Inflammatory macrophage (primary cell): ENCODE results near the gene GABRG1.

ENCODE experiments used
- DNase-seq, 2 donors: peaks; one replicate each; pipeline ENCODE4 v3.0.0-alpha.2; 2020 to 2022
- total RNA-seq, 18 experiments: gene quantifications; one replicate each; lab custom pipeline; 2026; ENCODE audit warnings: mixed read lengths in 6 of 18, inconsistent platforms in 2 of 18; lab: John Stamatoyannopoulos, UW

Gene GABRG1
- total RNA-seq: 0 to 0.80 (median 0) reads per million in 18 experiments

- no peak for DNase-seq
Observed at GRCh38 chr4:46123913-46124755, at the start of gene GABRG1. GABRG1 (minus strand) TSS chr4:46124054; CDS start chr4:46123913, 141 bp downstream.

- DNase-seq: no peak
Observed at GRCh38 chr4:46146993-46147392, 23.1 kb upstream of the GABRG1 start.

DNA sequence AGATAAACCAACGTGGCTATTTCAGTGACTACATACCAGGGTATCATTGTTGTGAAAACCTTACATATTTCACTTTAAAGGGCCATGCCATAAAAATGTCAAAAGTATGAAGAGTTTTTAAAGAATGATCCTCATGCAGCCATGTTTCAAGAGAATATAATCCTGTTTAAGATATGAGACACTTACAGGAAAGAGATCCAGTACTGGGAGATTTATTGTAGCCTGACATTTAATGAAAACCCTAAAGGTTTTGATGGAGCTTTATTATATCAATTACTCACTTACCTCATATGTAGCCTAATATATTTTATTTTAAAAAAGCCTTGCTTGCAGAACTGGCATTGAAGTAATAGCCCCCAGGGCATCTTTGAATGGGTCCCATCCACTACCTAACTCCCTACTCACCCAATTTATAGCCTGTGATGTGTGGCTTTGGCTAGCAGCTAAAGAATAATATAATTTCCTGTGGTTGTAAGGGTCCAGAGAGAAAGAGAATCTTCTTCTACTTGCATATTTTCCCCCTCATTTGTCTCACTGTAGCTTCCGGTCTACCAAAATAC is 7.7 kb upstream of the GABRG1 start:
- no peak for DNase-seq

DNA sequence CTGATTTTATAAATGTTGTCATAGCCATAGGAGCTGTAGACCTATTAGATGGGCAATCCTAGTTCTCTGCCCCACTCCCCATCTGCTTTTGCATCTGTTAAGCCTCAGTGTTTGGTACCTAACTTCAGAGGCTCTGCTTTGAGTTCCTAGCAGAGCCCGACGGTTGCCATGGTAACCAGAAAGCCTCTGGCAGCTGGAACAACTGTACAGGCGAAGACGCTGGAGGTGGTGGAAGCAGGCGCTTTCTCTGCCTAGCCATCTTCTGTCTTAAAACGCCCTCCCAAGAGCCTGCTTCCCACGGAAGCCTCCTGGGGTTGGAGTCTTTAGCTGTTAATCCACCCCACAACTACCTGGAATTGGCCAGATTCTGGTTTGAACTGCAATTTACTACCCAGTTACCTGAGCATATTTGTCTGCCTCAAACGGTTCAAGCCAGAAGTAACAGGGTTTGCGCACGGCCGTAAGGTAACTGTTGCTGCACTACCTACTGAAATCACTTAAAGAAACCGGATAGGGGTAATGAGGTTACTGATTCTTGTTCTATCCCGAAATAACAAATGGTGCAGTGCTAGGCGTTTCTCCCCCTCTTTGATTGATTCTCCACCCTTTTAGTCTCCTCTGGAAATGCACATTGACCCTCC is 1.0 kb upstream of the GABRG1 start:
- no peak for DNase-seq

GRCh38 chr4:46081674-46082073 is 42.2 kb downstream of the GABRG1 start:
- no peak for DNase-seq

- DNase-seq: no peak
Observed at GRCh38 chr4:46081248-46081647, 42.6 kb downstream of the GABRG1 start.

DNA sequence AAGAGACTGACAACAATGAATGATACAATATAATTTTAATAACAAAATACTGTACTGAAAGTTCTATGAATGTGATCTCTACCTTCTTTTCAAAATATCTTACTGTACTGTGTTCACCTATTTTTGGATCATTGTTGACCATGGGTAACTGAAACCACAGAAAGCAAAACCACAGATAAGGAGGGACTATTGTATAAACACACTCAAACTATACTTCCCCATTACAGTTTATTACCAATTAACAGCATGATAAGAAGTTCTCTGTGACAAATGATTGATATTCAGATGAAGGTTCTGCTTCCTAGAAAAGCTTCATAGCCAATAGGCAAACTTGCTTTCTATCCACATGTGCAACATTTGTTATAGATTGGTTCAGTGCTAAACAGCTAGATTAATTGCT is 50.1 kb downstream of the GABRG1 start:
- DNase-seq: no peak

- DNase-seq: no peak
Observed at GRCh38 chr4:46051392-46051791, 72.5 kb downstream of the GABRG1 start.

DNA sequence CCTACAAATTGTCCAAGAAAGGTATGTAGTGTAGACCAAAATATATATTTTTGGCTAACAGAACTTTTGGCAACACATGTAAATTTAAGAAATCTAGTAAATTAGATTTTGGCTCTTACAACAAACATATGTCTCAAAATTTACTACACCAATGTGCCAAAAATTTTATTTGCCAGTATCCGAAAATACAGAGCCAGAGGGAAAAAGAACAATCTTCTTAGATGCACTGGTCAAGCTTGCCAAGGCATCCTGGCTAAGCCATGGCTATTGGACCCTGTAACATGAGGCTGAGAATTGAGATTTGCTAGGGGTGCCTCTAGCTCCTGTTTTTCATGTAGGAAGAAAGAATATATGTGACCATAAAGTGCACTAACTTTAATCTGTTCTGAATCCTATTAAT is 91.8 kb downstream of the GABRG1 start:
- DNase-seq: no peak

DNA sequence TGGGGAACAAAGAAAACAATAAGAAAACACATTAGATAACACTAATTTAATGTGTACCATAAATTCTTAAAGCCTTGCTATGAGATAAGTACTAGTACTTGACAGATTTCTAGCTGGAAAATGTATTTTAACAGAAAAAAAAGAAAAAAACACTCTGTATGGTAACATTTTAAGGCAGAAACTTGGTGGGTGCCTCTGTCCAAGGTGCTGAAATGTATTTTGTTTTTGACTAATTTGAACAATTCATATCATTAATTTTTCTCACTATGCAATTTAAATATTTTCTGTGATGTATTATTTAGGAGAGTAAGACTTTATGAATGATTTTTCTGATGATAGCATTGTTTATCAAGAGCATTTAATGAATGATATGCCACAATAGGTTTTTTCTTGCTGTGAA is 107.5 kb downstream of the GABRG1 start:
- DNase-seq: no peak

DNA sequence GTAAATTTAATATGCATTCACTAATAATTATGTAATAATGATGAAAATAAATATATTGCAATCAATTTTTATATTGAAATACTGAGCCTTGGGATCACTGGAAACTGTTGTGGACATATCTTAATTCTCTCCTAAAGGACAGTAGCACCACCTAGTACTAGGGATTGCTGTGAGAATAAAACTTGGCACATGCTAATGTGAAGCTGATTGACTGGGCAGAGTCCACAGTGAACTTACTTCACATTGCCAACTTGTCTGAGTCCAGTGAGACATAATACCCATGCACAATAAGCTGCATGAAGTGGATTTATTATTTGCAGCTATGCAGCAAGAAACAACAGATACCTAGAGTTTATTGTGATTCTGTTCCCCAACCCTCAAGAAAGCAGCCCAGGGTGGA is 131.1 kb downstream of the GABRG1 start:
- DNase-seq: no peak

- no peak for DNase-seq
Observed at GRCh38 chr4:45989775-45990174, 134.1 kb downstream of the GABRG1 start.

GRCh38 chr4:45987858-45988257 is 136.0 kb downstream of the GABRG1 start:
- DNase-seq: no peak
